Kidney (tissue), 14 donors: ENCODE data around the gene HTR2C. TPM values are rescaled to one million over a fixed set of nuclear protein-coding genes. Genes with fewer than 3 reads are reported as not detected.
"Not testable (repeated sequence)": the region's sequence is repeated elsewhere in the genome, so short reads cannot be mapped to it uniquely, and the experiment has no call there.

Source experiments
- DNase-seq, 5 donors: peaks; one replicate each; pipeline ENCODE4 v3.0.0-alpha.2; 2013 to 2020
- FAIRE-seq: peaks from 2 replicates; lab custom pipeline; 2012; peaks lifted over from hg19 to GRCh38; lab: Jason Lieb, UNC
- H3K27ac ChIP-seq, 2 donors: one replicate each; pipeline ENCODE4 v1.7.0; 2013; ENCODE audit warnings: low read depth in 2 of 2, low read length in 2 of 2, inconsistent platforms in 1 of 2
- H3K27me3 ChIP-seq: one replicate; pipeline ENCODE4 v1.7.1; 2013; ENCODE audit warnings: low read length, inconsistent platforms; ENCODE audit not compliant: control insufficient read depth, insufficient read depth
- H3K36me3 ChIP-seq, 3 donors: one replicate each; pipeline versions ENCODE4 v1.7.0 to v1.7.1; 2013; ENCODE audit warnings: low read length in 3 of 3, control low read depth in 1 of 3, inconsistent platforms in 1 of 3; ENCODE audit not compliant: insufficient read depth in 3 of 3, control insufficient read depth in 2 of 3
- H3K4me1 ChIP-seq, 3 donors: one replicate each; pipeline versions ENCODE4 v1.7.0 to v1.7.1; 2013; ENCODE audit warnings: low read length in 3 of 3, inconsistent platforms in 1 of 3, low read depth in 1 of 3; ENCODE audit not compliant: control insufficient read depth in 2 of 3, insufficient read depth in 2 of 3
- H3K4me3 ChIP-seq, 3 donors: one replicate each; pipeline versions ENCODE4 v1.7.0 to v1.8.1; 2013; ENCODE audit warnings: low read length in 3 of 3, control low read depth in 1 of 3, inconsistent platforms in 1 of 3
- H3K9ac ChIP-seq, 3 donors: one replicate each; pipeline versions ENCODE4 v1.7.0 to v1.7.1; 2013; ENCODE audit warnings: low read length in 3 of 3, control low read depth in 1 of 3, inconsistent platforms in 1 of 3
- H3K9me3 ChIP-seq, 3 donors: one replicate each; pipeline versions ENCODE4 v1.7.0 to v1.7.1; 2013; ENCODE audit warnings: low read length in 3 of 3, control low read depth in 1 of 3, inconsistent platforms in 1 of 3; ENCODE audit not compliant: control insufficient read depth in 2 of 3, insufficient read depth in 1 of 3
- CTCF ChIP-seq: IDR thresholded peaks from 3 replicates; pipeline ENCODE4 v1.5.1; 2012; ENCODE audit warnings: mild to moderate bottlenecking, moderate library complexity, borderline replicate concordance; ENCODE audit not compliant: insufficient read depth; ENCODE audit errors: extremely low read depth
- intact Hi-C: fragments of 100-400 bp; cut with DNase I; formaldehyde crosslinking; loops from one replicate; pipeline ENCODE4 v1.11.1; 2022
- polyA plus RNA-seq: library from polyadenylated mRNA; stranded (reverse); fragments of 350-450 nt; fragmentation: Illumina TruSeq; extraction: RNeasy Lipid Tissue Mini Kit (QIAGEN cat#74804); gene quantifications from one replicate; pipeline ENCODE4 v1.2.3, GENCODE V29; 2014; ENCODE audit warnings: low read depth, low replicate concordance; ENCODE audit not compliant: insufficient read depth
- total RNA-seq: library from RNA; stranded (reverse); fragmentation: NEBNext Ultra II Directional; extraction: Animal tissue kit (Norgen Biotek cat#: 25700); gene quantifications from one replicate; pipeline ENCODE4 v1.2.1, GENCODE V29; 2021
- donor health status: control.
- donor health status: control.
- donor health status: control.
- donor health status: control.
- donor health status: control.
- donor health status: DM: yes; HTN: yes; CAD: no.
- donor health status: Normal renal cell carcinoma (clear cell type).

HTR2C gene
- total and polyA plus RNA-seq, 2 donors from 2014 or later = not detected

- Histone ChIP-seq H3K27ac (no peak overlapping the region), H3K4me3 (no peak overlapping the region), H3K9ac (no peak overlapping the region), H3K36me3 (no peaks in the 10 kb centered on the region), H3K4me1 (no peaks in the 10 kb centered on the region), H3K9me3 (no peaks in the 10 kb centered on the region), H3K27me3 (no peaks in the 10 kb centered on the region)
- DNase-seq = no peak
- no peak for FAIRE-seq
- no peak for TF ChIP-seq CTCF
- intact Hi-C loops = no loop called here
Observed at GRCh38 chrX:114599911-114600310, 16.0 kb downstream of the HTR2C start.

- intact Hi-C loops, H3K36me3 ChIP-seq, H3K4me3 ChIP-seq, H3K9me3 ChIP-seq, H3K27me3 ChIP-seq, H3K4me1 ChIP-seq, DNase-seq, FAIRE-seq, H3K9ac ChIP-seq, H3K27ac ChIP-seq: not testable (repeated sequence)
Observed at GRCh38 chrX:114606619-114607018, 22.7 kb downstream of the HTR2C start.

GRCh38 chrX:114611018-114611619, 27.2 kb downstream of the HTR2C start:
- intact Hi-C loops = no loop called here
- Histone ChIP-seq H3K27ac (no peak overlapping the region), H3K36me3 (no peaks in the 10 kb centered on the region), H3K9me3 (no peaks in the 10 kb centered on the region), H3K27me3 (no peaks in the 10 kb centered on the region), H3K4me3 (no peak overlapping the region), H3K9ac (no peak overlapping the region), H3K4me1 (no peaks in the 10 kb centered on the region)
- TF ChIP-seq CTCF = peak; percentile 39
- FAIRE-seq (peak; percentile 93), DNase-seq (peak in 3 of 5 donors; percentile 10 to 39 (median 29))

GRCh38 chrX:114615765-114616164, 31.9 kb downstream of the HTR2C start:
- FAIRE-seq (no peak), DNase-seq (no peak)
- Histone ChIP-seq H3K9me3 (no peaks in the 10 kb centered on the region), H3K9ac (no peak overlapping the region), H3K27ac (no peak overlapping the region), H3K4me3 (no peak overlapping the region), H3K4me1 (no peaks in the 10 kb centered on the region), H3K27me3 (peaks cover 2% of the 10 kb centered on the region), H3K36me3 (no peaks in the 10 kb centered on the region)
- intact Hi-C loops = no loop called here
- TF ChIP-seq CTCF = no peak
